Thymus (tissue), 11 donors: ENCODE data around the gene RPS6KL1. TPM values are rescaled to one million over a fixed set of nuclear protein-coding genes. Genes with fewer than 3 reads are reported as not detected.

Source experiments
- DNase-seq, 9 donors: peaks; one replicate each; pipeline ENCODE4 v3.0.0-alpha.2; 2013; ENCODE audit warnings: low spot score in 9 of 9, low read depth in 6 of 9, missing footprints in 1 of 9
- H3K27ac ChIP-seq, 2 donors: one replicate each; pipeline ENCODE4 v1.5.1; 2013; ENCODE audit warnings: control low read depth in 1 of 2, low read depth in 1 of 2, low read length in 1 of 2, mild to moderate bottlenecking in 1 of 2, moderate library complexity in 1 of 2
- H3K27me3 ChIP-seq, 2 donors: one replicate each; pipeline ENCODE4 v1.5.1; 2013; ENCODE audit warnings: low read length in 1 of 2; ENCODE audit not compliant: control insufficient read depth in 2 of 2, insufficient read depth in 1 of 2
- H3K36me3 ChIP-seq, 2 donors: one replicate each; pipeline ENCODE4 v1.5.1; 2013; ENCODE audit warnings: low read length in 1 of 2, mild to moderate bottlenecking in 1 of 2, moderate library complexity in 1 of 2; ENCODE audit not compliant: control insufficient read depth in 2 of 2, insufficient read depth in 2 of 2
- H3K4me1 ChIP-seq, 2 donors: one replicate each; pipeline ENCODE4 v1.5.1; 2013; ENCODE audit warnings: low read length in 2 of 2; ENCODE audit not compliant: control insufficient read depth in 2 of 2, insufficient read depth in 2 of 2
- H3K4me3 ChIP-seq, 2 donors: one replicate each; pipeline ENCODE4 v1.5.1; 2013; ENCODE audit warnings: low read length in 2 of 2, control low read depth in 1 of 2, mild to moderate bottlenecking in 1 of 2
- H3K9me3 ChIP-seq, 2 donors: one replicate each; pipeline ENCODE4 v1.5.1; 2013; ENCODE audit warnings: low read length in 1 of 2, mild to moderate bottlenecking in 1 of 2; ENCODE audit not compliant: control insufficient read depth in 2 of 2, insufficient read depth in 1 of 2
- WGBS: extraction: QIAGEN DNeasy Blood & Tissue Kit; methylation state at CpG from one replicate; pipeline ENCODE4 v1.1.7; 2013; 5-methylcytosine and 5-hydroxymethylcytosine counted together
- polyA plus RNA-seq: library from polyadenylated mRNA; stranded (reverse); fragments of 200-250 nt; gene quantifications from one replicate; pipeline ENCODE4 v1.2.3, GENCODE V29; 2013
- total RNA-seq: library from RNA; stranded (reverse); fragments of 120-200 nt; gene quantifications from one replicate; pipeline ENCODE4 v1.2.4, GENCODE V29; 2013
- donor health status: healthy.

Gene RPS6KL1
- total and polyA plus RNA-seq, 2 donors = 0.91 to 3.4 TPM

DNA sequence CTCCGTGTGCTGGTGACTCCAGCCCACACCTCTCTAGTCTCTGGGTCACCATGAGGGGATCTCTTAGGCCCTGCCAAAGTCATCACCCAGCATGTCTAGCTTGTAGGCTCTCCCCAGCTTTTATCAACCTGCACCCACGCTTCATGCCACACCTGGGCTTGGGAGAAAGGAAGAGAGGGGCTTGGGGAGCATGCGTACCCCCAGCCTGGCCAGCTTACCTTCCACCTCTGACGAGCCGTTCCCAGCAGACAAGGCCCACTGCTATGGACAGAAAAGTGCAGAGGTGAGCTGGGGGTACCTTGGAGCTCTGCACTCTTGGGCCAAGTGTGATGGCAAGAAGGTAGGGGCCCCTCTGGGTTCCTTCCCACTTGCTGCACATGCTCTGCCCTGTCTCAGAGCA is 30.6 kb upstream of the RPS6KL1 start:
- DNase-seq = no peak
- Histone ChIP-seq H3K27me3 (peaks cover 3 to 32% of the 10 kb centered on the region in 2 donors), H3K9me3 (peaks cover 0 to 4% of the 10 kb centered on the region in 2 donors), H3K4me3 (peak overlapping the region in 1 of 2 donors; percentile 8), H3K4me1 (peaks cover 7 to 28% of the 10 kb centered on the region in 2 donors), H3K27ac (no peak overlapping the region), H3K36me3 (no peaks in the 10 kb centered on the region)
- 97% methylated on average over 5 of the region's 5 CpGs for WGBS

DNA sequence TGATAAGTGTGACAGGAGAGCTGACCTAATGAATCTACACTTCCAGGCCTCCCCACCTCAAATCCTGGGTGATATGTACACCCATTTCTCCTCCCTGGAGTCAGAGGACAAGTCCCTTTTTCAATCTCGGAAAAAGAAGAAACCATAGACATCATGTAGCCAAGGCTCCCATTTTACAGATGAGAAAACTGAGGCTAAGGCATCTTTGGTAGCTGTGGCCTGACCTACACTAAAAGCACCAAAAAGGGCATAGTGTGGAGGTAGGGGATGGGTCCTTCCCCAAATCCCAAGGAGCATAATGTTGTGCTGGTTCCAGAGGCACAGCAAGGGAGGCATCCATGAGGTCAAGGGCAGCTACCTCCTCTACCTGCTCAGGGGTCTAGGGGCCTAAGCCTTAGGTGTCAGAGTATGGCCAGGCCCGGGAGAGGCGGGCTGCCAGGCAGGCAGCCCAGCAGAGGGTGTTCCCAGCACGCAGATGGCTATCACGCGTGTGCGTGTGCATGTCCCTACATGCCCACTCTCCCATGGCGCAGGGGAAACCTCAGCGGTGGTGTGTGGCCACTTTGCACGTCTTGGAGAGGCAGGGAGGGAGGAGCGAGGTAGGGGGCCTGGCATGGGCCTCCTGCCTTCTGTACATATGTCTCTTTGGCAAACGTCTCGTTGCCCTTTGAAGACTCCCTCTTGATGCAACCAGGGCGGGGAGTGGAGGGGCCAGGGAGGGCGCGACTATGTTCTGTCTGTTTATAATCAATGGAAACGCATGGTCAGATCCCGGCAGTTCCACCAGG is 29.8 kb upstream of the RPS6KL1 start:
- Histone ChIP-seq H3K27ac (no peak overlapping the region), H3K27me3 (peaks cover 3 to 32% of the 10 kb centered on the region in 2 donors), H3K9me3 (peaks cover 0 to 4% of the 10 kb centered on the region in 2 donors), H3K4me3 (no peak overlapping the region), H3K4me1 (peaks cover 7 to 28% of the 10 kb centered on the region in 2 donors), H3K36me3 (no peaks in the 10 kb centered on the region)
- DNase-seq = no peak
- WGBS = 94% methylated on average over 18 of the region's 18 CpGs

DNA sequence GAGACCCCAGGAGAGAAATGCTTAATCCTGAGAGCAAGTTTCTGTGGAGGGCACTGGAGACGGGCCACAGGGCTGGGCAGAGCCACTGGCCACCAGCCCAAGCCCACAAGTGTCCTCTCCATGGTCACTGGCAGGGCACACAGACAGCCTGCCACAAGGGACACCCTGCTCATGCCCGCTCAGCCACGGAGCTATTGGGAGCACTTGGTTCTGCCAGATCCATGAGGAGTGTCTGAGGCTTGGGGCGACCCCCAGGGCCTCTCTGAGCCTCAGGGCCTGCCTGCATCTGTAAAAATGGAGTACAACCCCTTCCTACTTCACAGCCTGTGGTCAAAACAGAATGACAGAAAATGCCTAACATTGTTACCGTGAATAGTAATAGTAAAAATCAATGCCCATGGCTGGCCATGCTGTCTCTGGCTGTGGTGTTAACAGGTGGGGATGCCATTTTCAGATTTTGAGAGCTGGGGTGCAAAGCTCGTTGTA is 29.2 kb upstream of the RPS6KL1 start:
- Histone ChIP-seq H3K4me3 (no peak overlapping the region), H3K36me3 (no peaks in the 10 kb centered on the region), H3K27ac (no peak overlapping the region), H3K27me3 (peaks cover 3 to 32% of the 10 kb centered on the region in 2 donors), H3K4me1 (peaks cover 7 to 28% of the 10 kb centered on the region in 2 donors), H3K9me3 (peaks cover 0 to 7% of the 10 kb centered on the region in 2 donors)
- WGBS = 94% methylated on average over 6 of the region's 6 CpGs
- DNase-seq = no peak

DNA sequence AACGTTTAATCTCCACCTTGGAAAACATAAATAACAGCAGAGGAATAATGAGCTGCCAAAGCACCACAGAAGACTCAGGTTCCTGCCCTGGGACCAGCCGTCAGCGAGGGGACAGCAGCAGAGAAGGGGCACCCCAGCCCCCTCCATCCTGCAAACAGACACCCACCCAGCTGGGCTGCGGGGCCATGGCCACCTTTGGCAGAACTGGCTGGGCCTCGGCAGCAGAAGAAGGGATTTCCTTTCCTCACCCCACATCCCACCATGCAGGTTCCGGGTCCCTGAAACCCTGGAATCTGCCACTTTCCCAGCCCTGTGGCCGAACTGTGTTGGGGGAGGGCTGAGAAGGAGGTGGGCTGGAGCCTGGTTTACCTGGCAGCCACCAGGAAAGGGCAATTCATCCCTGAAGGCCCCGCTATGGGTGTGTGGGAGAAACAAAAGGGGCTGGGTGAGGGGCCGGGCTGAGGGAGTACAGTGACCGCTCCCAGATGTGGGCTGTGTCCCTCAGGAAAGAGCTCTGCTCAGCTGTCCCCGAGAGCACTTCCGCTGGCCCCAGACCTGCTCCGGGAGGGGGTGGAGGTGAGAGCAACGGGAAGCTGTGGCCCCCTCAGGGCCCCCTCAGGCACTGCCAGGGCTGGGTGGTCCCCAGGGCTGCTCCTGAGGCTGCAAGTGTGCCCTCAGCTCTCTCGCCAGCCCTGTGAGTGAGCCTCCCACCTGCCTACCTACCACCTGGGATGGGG is 28.6 kb upstream of the RPS6KL1 start:
- peaks cover 7 to 28% of the 10 kb centered on the region in 2 donors for H3K4me1 ChIP-seq
- H3K9me3 ChIP-seq = peaks cover 0 to 7% of the 10 kb centered on the region in 2 donors
- DNase-seq = no peak
- H3K27me3 ChIP-seq = peaks cover 3 to 29% of the 10 kb centered on the region in 2 donors
- H3K36me3 ChIP-seq = no peaks in the 10 kb centered on the region
- WGBS = 76% methylated on average over 15 of the region's 15 CpGs
- H3K4me3 ChIP-seq = no peak overlapping the region
- H3K27ac ChIP-seq = no peak overlapping the region

DNA sequence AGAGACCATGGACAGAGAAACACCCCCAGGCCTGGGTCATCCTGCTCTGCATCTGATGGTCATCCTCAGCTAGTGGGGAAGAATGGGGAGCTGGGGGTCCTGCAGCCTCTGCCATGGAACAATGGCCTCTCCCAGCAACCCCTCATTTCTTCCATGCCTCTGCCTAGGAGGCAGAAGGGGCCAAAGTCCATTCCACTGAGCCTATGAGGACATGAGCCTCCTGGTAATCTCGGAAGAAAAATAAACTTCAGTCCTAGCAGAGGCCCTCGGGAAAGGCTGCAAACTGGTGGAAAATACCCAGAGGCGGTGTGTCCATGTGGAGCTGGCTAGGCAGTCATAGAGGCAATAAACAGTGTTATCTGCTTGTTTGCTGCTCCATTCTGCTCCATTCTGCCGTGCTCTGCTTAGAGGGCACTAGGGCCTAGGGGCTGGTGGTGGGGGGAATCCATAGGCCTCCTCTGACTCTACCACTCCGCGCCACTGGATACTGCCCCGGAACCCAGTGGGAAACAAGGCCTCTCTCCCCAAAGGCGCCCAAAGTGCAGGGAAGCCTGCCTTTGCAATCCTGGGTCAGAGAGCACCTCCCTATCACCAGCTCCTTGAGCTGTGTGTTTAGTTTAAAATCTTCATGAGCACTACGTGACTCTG is 27.9 kb upstream of the RPS6KL1 start:
- Histone ChIP-seq H3K27me3 (peaks cover 3 to 23% of the 10 kb centered on the region in 2 donors), H3K36me3 (no peaks in the 10 kb centered on the region), H3K27ac (no peak overlapping the region), H3K4me3 (no peak overlapping the region), H3K9me3 (peaks cover 0 to 7% of the 10 kb centered on the region in 2 donors), H3K4me1 (peaks cover 7 to 35% of the 10 kb centered on the region in 2 donors)
- WGBS = 95% methylated on average over 9 of the region's 9 CpGs
- DNase-seq = no peak

DNA sequence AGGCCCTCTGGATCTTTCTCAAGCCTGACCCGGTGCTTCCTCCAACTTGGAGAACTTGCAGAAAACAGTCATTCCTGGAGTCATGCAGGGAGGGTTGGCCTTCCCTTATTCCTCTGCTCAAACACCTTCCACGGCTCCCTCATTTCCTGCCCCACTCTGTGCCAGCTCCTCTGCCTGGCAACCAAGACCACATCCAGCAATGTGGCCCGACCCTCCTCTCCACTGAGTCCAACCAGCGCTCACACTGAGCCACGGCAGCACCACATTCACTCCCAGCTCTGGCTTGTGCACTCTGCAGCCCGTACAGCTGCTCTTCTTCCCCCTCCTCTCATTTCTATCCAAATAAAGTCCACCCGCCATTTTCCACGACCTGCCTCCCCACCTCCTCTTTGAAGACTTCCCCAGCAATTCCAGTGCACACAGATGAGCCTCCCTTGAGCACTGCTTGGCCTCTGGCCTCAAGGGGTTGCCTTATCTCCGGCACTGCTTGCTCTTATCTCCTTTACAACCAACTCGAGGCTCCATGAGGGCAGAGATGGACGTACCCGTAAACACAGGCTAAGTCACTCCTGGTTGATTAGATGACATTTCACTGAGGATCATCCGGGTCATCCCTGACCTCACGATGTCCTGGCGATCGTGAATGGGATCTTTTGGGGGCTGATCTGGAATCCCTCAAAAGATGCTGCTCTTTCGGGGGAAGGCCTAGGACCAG is 27.0 kb upstream of the RPS6KL1 start:
- Histone ChIP-seq H3K27me3 (peaks cover 0 to 15% of the 10 kb centered on the region in 2 donors), H3K36me3 (no peaks in the 10 kb centered on the region), H3K9me3 (peaks cover 0 to 7% of the 10 kb centered on the region in 2 donors), H3K4me3 (no peak overlapping the region), H3K27ac (no peak overlapping the region), H3K4me1 (peaks cover under 1 to 32% of the 10 kb centered on the region in 2 donors)
- no peak for DNase-seq
- WGBS = 90% methylated on average over 17 of the region's 17 CpGs

DNA sequence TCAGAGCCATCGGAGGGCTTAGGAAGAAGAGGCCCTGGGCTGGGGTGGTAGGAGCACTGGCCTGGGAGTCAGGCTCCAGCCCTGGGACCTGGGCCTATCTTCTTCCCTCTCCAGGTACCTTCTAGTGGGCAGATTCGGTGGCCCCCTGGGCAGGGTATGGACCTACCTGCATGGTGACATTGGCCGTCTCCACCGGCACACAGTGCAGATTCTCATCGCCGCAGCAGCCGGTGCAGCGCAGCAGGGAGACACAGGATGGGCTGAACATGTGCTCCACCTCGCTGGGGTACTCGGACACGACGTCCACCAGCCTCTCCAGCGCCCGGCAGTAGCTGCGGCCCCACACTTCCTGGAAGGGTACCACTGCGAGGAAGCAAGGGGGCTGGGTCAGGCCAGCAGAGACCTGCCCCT is 26.1 kb upstream of the RPS6KL1 start:
- H3K27ac ChIP-seq = no peak overlapping the region
- 96% methylated on average over 16 of the region's 16 CpGs for WGBS

DNA sequence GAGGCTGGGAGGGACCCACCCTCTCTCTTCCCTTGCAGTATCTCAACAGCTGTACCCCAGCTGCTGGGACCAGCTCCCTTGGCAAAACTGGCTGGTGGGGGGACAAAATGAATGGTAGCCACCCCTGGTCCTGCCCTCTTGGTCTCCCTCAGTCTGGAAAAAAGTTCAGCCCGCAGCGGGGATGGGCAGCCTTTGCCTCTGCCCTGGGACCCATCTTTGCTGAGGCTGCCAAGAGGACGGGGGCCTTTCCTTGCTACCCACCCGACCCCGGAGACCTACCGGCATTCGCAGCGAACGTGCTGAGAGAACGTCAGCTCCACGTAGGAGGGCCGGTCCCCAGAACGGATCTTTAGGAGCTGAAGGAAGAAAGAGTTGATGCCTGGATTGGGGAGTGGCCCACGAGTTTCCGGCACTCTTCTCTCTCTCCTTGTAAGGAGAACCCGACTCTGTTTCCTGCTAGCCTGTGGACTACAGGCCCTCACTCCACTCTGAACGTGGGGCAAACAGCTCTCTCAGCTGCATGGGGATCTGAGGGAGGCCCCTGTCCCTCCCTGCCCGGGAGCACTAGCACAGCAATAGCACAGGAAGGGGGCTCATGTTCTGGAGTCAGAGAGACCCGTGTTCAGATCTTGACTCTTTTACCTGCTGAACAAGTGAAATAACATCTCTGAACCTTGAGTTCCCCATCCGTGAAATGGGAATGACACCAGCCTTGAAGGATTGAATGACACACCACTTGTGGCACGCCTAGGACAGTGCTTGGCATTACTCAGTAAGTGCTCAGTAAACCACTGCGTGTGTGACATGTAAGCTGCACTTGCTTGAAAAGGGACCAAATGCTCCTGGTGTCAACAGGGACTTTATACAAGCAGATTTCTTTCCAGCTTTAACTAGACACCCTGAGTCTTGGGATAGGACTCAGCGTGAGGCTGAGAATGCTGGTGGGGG is 25.4 kb upstream of the RPS6KL1 start:
- peaks cover 0 to under 1% of the 10 kb centered on the region in 2 donors for H3K27me3 ChIP-seq
- WGBS = 92% methylated on average over 23 of the region's 23 CpGs
- H3K9me3 ChIP-seq = peaks cover 0 to 7% of the 10 kb centered on the region in 2 donors
- H3K27ac ChIP-seq = no peak overlapping the region
- H3K4me1 ChIP-seq = peaks cover 0 to 24% of the 10 kb centered on the region in 2 donors
- no peak overlapping the region for H3K4me3 ChIP-seq
- H3K36me3 ChIP-seq = no peaks in the 10 kb centered on the region
- DNase-seq = no peak

More for the DNA sequence above, 26.1 kb upstream of the RPS6KL1 start:
- H3K4me3 ChIP-seq = no peak overlapping the region
- H3K27me3 ChIP-seq = peaks cover 0 to 7% of the 10 kb centered on the region in 2 donors
- peaks cover 0 to 7% of the 10 kb centered on the region in 2 donors for H3K9me3 ChIP-seq
- H3K36me3 ChIP-seq = no peaks in the 10 kb centered on the region
- no peak for DNase-seq
- peaks cover 0 to 26% of the 10 kb centered on the region in 2 donors for H3K4me1 ChIP-seq
